G401 (cell line): ENCODE data around the gene FRMD4B. TPM values are rescaled to one million over a fixed set of nuclear protein-coding genes. Genes with fewer than 3 reads are reported as not detected.

Source experiments
- DNase-seq: peaks from one replicate; pipeline ENCODE4 v3.0.0-alpha.2; 2015; ENCODE audit warnings: low spot score
- in situ Hi-C: cut with HindIII; loops from 2 replicates; pipeline ENCODE4 v1.10.0; 2016; ENCODE audit warnings: low sequenced_read_pairs, mixed read lengths
- total RNA-seq: library from RNA; depleted of rRNA; stranded (reverse); fragments of >200 nt; shearing (Covaris generic); gene quantifications from 2 replicates; pipeline ENCODE4 v1.2.3, GENCODE V29; 2014

The FRMD4B gene
- total RNA-seq, 1 experiment from 2014 or later, result 19.9 TPM

DNA sequence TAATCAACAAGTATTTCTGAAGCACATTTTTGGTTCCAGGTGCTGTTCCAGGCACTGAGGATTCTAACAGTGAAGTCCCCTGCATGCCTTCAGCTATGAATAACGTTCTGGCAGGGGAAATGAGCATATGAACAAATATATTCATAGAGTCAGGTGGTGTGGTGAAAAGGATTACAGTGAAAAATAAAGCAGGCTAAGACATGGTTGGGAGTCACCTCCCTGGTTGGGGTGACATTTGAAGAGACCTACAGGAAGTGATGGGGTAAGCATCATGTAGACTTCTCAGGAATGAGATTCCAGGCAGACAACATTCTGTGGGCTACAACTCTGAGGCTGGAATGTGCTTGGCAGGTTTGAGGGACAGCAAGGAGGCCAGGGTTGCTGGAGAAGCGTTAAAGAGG is 15.0 kb downstream of the FRMD4B start:
- DNase-seq, result no peak
- in situ Hi-C loops, result no loop called here

DNA sequence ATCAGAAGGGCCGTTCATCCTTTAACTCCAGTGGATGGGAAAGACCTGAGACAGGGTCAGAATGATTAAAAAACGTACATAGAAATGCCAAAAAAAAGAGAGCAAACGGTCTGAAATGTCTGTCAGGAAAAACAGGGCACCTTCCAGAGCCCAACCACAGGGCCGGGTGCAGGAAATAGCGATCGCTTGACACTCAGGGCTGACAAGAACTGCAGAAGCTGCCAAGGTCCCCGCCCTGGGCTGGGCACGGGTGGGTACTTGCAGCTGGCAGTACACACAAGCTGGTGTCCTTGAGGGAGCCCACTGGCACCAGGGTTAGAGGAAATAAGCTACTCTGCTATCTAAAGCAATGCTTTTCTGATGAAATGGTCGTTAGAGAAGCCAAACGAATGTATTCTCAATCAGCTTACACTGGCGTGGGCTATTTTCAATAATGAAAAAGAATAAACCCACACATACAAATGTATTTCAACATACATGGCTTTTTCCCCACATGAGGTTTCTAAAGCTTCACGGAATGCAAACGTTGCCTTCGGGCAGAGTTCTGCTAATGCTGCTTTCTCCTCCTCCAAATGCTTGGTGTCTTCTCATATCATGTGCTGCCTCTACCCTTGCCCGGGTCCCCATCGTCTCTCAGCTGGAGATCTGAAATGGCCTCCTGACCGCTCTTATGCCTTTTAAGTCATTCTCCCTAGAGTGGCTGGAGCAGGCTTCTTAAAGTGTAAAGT is 15.6 kb downstream of the FRMD4B start:
- in situ Hi-C loops, result no loop called here
- no peak for DNase-seq

DNA sequence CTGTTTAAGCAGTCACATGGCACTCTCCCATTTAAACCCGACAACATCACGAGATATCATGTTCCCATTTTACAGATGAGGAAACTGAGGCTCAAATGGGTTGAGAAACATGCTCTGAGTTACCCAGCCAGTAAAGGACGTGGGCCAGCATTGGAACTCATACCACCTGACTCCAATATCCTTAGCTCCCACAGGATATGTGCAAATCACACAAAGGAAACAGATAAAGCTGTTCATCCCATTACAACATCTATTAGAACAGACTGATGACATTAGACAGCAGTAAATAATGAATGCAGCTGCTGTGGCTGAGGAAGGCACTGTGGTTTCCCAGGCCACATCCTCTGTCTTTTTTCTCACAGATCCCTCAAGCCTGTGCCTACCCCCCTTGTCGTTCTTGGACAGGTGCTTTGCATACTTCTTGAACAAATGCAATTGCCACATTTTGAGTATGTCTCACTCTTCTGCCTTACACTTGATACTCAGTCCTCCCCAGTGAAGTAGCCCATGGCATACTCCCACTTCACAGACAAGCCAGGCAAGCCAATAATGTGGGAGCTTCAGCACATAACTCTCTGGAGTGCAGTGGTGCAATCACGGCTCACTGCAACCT is 17.7 kb downstream of the FRMD4B start:
- in situ Hi-C loops, result no loop called here
- no peak for DNase-seq

DNA sequence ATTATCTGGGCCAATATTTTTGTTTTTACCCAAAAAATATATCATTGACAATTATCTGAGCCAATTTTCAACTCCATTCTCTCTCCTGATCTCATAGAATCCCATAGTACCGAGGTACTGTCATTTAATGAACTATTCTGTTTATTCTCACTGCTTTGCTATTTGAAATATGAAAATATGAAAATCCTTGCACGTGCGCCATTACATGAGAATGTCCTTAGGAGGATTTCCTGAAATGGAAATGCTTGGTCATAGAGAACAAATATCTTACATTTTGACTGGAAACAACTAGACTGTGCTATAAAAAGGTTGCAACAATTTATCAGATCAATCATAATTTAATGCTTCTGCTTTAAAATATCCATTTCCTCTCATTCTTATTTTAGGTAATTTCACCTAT is 18.3 kb downstream of the FRMD4B start:
- no peak for DNase-seq
- in situ Hi-C loops, result no loop called here

DNA sequence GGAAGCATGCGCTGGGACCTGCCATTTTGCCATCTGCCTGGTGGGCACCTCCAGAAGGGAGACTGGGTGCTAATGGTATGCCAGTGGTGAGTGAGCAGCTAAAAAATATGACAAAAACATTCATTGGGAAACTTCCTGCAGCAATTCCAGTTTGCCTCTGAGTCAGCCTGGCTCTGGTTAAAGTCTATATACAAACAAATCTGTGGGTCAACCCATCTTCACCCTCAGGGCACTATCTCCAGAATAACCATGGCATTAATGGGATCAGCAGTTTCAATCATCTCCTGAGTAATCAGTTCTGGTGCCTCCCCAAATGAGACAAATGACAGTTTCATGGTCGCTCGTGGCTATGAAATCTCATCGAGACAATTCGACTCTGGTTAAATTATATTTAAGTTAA is 21.5 kb downstream of the FRMD4B start:
- in situ Hi-C loops, result no loop called here
- DNase-seq, result no peak

DNA sequence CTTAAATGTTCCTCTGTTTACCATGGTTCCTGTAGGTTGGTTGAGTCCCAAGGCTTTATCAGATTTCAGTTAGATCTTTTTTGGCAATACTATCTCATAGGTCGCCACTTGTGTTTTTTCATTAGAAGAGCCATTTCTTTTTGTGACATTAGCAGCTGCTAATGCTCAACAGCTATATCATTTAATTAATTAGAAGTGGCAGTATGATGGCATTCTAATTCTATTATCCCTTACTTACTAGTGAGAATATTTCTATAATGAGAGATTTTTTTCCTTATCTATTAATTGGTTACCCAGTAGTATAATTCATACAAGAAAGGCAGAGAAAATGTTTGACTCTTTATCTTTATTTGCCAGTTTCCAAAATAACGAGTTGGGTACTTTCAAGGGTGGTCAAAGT is 25.2 kb downstream of the FRMD4B start:
- DNase-seq, result no peak
- in situ Hi-C loops, result no loop called here

DNA sequence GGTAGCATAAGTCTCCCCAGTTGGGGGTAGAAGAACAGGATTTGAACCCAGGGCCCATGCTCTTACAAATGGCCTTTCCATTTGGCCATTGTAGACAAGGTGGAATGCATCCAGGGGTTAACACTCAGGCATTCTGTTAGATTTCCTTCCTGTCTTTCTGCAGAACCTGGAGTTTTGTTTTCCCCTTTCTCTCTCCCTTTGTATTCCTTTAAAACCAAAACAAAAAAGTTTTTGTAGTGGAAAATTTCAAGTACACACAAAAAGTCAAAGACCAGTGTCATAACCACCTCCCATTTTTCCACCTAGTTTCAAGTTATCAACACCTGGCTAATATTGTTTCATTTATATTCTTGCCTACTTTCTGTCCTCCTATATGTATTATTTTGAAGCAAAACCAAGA is 26.0 kb downstream of the FRMD4B start:
- no peak for DNase-seq
- in situ Hi-C loops, result no loop called here

DNA sequence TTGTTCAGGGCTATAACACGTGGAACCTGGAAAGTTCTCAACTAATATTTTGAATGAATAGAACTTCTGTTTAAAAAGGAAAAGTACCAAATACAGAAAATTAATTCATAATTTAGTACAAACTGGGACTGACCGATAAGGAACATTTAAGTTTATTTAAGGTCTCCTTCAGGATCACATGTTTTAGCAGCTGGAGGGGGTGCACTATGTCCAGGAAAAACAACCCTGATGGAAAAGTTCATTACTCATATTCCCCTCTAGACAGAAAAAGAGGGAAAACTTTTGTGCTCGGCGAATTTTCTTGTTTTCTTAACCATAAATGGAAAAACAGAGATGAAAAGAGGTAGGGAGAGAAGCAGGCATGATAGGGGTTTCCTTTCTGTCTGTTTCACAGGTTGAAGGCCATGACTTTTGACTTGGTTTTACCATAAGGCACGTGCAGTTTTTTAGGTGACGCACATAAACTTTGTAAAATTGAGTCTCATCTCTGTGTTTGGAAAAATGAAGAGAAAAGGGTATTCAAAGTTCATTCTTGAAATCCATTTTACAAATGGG is 26.5 kb downstream of the FRMD4B start:
- in situ Hi-C loops, result no loop called here
- no peak for DNase-seq

DNA sequence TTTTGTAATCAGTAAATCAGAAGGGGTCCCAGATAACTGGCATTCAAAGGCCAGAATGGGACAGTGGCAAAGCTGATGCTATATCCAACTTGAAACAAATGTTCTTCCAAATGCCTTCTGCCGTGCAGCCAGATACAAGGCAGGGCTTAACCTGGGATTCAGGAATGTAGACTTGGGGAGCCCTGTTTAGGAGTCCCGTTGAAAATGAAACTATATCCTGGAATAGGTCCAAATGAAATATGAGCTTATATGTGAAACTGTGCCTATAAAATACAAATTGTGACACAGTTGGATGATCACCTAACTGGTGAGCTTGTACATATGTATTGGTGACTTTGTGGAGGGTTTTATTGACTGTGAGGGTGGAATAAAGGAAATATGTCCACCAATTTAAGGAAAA is 28.7 kb downstream of the FRMD4B start:
- in situ Hi-C loops, result no loop called here
- no peak for DNase-seq

DNA sequence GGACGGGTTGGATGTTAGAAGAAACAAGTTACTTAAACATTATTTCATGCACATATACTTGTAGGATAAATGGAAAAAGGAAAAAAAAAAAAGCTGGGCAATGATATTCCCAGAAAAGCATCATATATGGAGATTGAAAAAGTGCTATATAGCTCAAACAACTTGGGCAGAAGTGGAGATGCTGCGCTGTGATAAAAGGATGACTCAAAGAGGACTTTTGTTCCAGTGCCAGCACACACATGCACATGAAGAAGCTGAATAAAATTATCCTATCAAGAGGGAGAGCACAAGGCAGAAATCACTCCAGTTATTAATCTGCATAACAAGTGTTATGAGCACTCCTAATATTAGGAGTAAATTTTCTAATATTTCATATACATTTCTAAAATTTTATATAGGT is 30.9 kb downstream of the FRMD4B start:
- DNase-seq, result no peak
- in situ Hi-C loops, result no loop called here

DNA sequence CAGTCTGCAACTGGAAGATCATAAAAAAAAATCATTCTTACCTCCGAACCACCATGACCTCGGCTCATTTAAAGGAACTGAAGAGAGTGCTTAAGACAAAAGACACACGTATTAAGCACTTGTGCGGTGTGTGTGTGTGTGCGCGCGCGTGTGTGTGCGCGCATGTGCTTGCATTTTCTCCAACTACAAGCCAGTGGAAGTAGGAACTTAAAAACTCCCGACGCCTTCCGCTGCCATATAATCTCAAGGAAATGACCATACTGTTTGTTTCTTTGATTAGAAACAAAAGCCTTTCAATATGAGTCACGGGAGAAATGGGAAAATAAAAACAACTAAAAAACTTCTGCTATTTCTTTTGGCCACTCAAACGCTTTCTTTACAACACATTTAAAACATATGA is 32.4 kb downstream of the FRMD4B start:
- in situ Hi-C loops, result no loop called here
- no peak for DNase-seq

DNA sequence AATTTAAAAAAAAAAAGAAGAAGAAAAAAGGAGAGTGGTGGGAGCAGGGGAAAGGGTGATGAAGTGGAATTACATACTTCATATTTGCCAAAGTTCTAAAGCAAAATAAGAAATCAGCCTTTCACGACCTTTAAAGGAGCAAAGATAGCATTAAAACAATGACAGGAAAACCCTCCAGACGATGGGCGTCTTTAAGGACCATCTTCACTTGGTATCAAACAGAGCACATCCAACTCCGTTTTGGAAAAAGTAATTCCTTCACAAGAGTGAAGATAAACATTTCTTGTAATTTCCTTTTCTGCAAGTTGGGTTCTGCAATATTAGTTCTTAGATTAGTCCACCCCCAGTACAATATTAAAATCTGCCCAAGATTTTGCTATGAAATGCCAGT is 32.8 kb downstream of the FRMD4B start:
- DNase-seq, result no peak
- in situ Hi-C loops, result no loop called here

DNA sequence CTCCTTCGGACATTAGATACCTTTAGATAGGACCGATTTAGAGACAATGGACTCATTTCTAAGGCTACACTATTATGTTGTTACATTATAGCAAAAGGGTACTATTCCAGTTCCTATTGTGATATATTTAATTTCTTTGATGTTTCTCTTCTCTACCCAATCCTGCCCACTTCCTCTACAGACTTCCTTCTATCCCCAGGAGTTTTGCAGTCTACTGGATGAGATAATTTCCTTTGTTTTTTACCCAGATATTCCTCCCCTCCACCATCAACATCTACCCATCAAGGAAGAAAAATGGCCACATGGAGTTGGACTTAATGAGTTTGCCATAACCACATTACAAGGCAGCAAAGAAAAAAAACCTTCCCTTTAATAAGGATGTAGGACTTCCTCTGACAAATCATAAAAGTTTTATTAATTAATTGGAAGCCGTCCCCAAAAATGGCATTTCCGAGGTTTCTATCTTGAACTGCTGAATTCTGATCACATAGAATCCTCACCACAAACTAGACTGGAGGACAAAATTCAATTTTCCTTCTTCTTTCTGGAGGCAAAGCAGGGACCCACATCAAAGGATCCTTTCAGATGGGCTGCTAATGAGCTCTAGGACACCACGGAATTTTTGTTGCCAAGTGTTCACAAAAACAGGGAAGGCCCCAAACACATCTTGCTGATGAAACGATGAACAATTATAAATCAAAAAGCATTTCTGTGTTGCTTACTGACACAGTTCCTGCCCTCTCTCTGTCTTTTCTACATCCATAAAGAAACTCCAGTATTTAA is 33.4 kb downstream of the FRMD4B start:
- in situ Hi-C loops, result no loop called here
- DNase-seq, result no peak

DNA sequence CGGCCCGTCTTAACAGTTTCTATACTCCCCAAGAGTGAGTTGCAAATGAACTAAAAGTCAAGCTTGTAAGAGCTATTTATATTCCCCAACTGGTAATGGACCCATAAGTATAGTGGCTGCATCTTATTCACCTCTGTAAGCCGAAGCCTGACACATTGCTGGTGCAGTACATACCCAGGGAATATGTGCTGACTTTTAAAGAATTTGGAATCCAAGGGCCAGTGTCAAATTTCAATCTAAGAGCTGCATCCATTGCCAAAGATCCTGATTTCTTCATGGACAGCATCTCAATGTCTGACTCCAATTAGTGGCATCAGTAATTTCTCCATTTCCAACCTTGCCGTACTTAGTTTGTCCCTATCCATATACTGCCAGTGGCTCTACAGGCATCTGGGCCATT is 42.0 kb downstream of the FRMD4B start:
- in situ Hi-C loops, result no loop called here
- no peak for DNase-seq

DNA sequence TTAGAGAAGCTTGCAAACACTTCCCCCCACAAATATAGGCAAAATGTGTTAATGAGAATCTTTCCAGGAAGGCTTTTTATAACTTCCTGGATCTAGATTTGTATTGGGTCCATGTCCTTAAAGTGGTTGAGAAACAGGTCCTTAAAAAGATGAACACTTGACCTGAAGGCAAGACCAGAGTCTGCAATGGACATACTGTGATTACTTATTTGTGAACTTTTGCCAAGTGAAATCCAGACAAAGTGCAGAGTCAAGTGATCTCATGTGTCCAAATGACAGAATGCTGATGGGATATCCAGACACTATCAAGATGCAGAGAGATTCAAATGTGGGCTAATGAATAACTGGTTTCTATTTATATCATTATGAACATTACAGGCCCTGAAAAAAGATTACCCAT is 43.8 kb downstream of the FRMD4B start:
- in situ Hi-C loops, result no loop called here
- no peak for DNase-seq

DNA sequence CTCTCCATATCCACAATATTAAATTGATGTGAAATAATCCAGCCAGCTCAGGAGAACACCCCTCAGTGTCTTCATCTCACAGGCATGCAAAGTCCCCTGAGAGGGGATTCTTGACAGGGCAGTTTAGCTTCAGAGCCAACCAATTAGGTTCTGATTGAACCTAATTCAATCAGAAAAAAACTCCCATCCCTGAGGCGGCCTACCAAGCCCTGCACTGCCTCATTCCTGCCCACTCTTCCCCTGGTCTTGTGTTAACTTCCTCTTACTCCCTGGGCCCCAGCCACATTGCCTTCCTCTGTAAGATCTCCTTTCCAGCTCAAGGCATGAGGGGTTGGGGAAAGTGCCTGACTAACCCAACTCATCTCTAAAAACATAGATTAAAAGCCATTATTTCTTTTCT is 46.1 kb downstream of the FRMD4B start:
- DNase-seq, result no peak
- in situ Hi-C loops, result no loop called here

DNA sequence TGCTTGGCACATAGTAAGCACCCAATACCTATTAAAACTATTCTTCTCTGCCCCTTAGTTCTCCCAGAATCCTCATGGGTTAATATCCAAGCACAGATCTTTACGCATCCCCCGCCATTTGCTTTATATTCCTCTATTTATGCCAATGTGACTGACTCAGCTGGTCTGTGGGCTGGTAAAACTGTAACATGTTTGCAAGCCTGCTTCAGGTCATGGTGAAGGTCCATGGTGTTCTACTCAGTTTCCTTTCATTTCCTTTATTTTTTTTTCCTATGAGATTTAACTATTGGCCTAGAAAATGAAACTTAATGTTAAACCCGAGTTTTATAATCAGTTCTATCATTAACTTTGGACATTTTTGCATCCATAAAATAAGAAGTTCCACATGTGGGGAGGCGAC is 47.0 kb downstream of the FRMD4B start:
- in situ Hi-C loops, result no loop called here
- DNase-seq, result no peak

DNA sequence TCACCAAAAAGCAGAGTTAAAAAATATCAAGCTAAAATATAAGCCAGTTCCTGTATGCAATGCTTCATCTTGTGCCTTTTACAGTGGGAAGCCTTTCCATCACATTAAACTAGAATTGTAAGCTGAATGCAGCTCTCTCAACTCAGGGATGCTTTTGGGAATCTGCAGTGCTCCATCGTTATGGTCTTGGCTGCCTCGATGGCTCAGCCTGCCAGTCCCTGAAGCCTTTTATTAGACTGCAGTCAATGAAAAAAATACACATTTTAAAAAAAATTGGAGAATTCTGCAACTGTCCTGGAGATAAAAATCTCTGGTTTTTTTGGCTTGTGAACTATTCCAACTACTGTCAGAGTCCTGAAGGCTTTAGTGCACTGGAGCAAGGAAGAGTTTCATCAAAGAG is 53.0 kb downstream of the FRMD4B start:
- DNase-seq, result no peak
- in situ Hi-C loops, result no loop called here

DNA sequence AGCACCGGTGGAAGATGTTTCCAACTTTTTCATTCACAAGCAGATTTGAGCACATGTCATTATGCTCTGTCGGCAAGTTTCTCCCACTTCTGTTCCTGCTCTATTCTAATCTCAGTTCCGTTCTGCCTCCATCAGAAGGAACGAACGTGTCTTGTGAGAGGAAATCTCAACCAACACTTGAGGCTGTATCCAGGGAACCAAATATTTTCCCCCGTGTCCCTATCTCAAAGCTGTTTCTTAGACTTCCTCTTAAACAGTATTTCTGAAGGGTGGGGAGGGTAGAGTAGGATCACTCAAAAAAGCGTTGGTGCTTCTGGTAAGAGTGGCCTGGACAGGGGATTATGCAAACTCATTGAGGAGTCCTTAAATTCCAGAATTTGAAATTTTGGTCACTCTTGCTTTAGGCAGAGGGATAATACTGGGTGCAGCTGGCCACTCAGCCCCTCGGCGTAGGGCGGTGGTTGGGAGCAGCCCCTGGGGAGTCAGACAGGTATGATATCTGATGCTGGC is 54.9 kb downstream of the FRMD4B start:
- in situ Hi-C loops, result no loop called here
- DNase-seq, result no peak

DNA sequence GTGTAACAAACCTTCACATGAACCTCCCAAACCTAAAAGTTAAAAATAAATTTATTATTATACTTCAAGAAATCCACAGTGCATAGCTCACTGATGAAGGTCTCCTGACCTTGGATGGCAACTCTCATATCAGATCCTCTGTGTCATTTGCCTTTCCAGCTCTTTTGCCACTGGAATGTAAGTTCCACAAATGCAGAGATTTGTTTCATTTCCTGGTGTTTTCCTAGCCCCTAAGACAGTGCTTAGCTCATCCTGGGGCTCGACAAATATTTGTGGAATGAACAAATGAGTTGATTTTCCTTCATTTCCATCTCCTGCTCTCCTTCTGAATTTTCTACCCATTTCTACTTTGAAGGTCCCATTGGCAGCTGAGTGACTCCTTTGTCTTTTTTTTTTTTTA is 56.0 kb downstream of the FRMD4B start:
- no peak for DNase-seq
- in situ Hi-C loops, result no loop called here
